ENCODE data around the gene CD163L1.
"Not testable (repeated sequence)": the region's sequence is repeated elsewhere in the genome, so short reads cannot be mapped to it uniquely, and the experiment has no call there.

The CD163L1 gene

GRCh38 chr12:7444076-7444475 is at the start of gene CD163L1:
CD163L1 (minus strand) TSS chr12:7444153; CDS start chr12:7444127, 26 bp downstream.
- DNase-seq (ENCODE audit: low read depth), result no peak

GRCh38 chr12:7493006-7493405 is 49.1 kb upstream of the CD163L1 start:
- DNase-seq (ENCODE audit: low read depth), result no peak

DNA sequence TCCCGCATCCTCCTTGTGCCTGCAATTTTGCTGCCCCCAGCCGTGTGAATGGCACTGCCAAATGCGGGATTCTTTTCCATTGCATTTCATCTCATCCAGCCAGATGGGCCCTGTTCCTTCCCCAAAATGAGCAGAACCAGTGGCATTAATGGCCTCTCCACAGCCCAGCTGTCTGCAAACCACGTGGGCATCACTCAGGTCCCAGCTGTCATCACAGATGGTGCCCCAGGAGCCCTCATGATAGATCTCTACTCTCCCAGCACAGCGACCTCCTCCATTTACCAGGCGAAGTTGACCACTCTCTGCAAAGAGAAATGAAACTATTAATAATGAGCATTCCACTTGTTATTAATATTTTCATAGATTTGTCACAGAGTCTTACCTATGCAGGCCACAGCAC is 42.6 kb upstream of the CD163L1 start:
- no peak for DNase-seq (ENCODE audit: low read depth)

- no peak for DNase-seq (ENCODE audit: low read depth)
Measured at GRCh38 chr12:7485095-7485494, 41.1 kb upstream of the CD163L1 start.

DNA sequence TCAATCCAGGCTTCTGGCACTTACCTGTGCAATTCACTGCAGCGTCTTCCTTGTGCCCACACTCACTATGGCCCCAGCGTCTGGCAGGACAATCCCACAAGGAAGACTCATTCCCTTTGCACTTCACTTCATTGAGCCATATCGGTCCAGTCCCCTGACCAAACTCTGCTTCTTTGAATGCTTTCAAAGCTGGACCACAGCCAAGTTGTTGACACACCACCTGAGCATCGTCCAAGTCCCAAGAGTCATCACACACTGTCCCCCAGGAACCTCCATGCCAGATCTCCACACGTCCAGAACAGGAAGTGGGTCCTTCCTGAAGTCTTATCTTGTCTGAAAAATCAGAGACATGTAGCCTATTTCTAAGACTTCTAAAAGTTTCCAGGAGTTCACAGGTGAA is 39.4 kb upstream of the CD163L1 start:
- DNase-seq (ENCODE audit: low read depth), result no peak

DNA sequence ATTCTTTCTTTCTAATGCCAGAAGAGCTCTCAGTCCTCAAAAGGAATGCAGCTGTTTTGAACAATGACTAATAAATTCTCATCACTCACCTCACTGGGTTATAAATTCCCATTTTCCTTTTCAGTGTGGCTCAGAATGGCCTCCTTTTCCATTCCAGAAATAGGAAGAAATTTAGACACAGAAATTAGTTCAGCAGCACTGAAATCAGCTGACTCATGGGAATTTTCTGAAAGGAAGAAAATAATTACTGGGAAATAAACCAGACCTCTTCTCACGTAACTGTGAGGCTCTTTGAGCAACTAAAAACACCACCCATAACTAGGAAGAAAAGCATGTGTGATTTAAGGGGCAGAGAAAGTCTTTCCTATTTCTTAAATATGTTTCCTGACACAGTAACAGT is 35.8 kb upstream of the CD163L1 start:
- DNase-seq (ENCODE audit: low read depth), result no peak

DNA sequence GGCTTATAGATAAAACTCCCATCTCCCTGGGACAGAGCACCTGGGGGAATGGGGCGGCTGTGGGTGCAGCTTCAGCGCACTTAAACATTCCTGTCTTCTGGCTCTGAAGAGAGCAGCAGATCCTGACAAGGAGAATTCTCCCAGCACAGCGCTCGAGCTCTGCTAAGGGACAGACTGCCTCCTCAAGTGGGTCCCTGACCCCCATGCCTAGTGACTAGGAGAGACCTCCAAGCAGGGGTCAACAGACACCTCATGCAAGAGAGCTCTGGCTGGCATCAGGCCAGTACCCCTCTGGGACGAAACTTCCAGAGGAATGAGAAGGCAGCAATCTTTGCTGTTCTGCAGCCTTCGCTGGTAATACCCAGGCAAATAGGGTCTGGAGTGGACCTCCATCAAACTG is 28.1 kb upstream of the CD163L1 start:
- DNase-seq (ENCODE audit: low read depth), result no peak

DNA sequence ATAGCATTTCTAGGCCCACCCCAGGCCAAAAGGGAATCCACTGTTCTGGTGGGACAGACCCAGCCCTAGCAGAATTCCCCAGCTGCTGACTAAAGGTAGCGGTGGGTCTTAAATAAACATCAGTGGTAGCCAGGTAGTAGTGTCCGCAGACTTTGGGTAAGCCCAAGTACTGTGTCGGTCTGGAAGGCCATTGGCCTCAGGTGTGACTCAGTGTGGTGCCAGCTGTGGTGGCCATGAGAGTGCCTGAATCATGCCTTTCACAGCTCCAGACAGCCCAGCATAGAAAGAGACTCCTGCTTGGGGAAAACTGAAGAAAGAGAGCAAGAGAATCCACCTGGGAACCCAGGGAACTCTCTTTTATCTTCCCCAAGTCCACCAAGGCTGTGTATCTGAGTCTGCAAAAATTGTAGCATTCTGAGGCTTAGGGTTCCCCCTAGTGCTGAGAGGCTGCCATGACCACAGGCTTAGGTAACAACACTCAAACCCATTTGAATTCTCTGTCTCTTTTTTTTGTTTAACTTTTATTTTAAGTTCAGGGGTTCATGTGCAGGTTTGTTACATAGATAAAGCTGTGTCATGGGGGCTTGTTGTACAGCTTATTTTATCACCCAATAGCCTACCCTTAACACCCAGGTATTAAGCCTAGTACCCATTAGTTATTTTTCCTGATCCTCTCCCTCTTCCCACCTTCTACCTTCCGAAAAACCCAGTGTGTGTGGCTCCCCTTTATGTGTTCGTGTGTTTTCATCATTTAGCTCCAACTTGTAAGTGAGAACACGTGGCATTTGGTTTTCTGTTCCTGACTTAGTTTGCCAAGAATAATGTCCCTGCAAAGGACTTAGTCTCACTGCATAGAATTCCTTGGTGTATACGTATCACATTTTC is 16.7 kb upstream of the CD163L1 start:
- peak; percentile 21 for DNase-seq (ENCODE audit: low read depth)

GRCh38 chr12:7459973-7460372 is 16.0 kb upstream of the CD163L1 start:
- DNase-seq (ENCODE audit: low read depth), result no peak

DNA sequence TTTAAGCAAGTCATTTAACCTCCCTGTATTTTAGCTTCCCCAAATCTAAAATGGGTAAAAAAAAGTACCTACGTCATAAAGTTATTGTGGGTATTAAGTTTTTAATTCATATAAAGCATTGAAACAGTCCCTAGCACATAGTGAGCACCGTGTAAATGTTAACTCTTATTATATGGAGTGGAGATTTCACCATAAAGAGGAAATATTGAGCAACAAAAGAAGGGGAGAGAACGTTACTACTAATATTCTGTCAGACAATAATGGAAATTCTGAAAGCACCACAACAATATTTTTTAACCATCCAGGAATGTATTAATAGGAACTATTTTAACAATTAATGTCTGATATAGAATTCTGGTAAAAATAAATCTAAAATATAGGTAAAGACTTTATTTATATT is 7.8 kb upstream of the CD163L1 start:
- DNase-seq (ENCODE audit: low read depth), result no peak

- no peak for DNase-seq (ENCODE audit: low read depth)
Measured at GRCh38 chr12:7450667-7451066, 6.7 kb upstream of the CD163L1 start.

GRCh38 chr12:7448099-7448498 is 4.1 kb upstream of the CD163L1 start:
- no peak for DNase-seq (ENCODE audit: low read depth)

- no peak for DNase-seq (ENCODE audit: low read depth)
Measured at GRCh38 chr12:7444537-7444936, 584 bp upstream of the CD163L1 start.

- no peak for DNase-seq (ENCODE audit: low read depth)
Measured at GRCh38 chr12:7441216-7441615, 2.7 kb downstream of the CD163L1 start.

GRCh38 chr12:7439579-7440505 is 4.1 kb downstream of the CD163L1 start:
- no peak for DNase-seq (ENCODE audit: low read depth)

DNA sequence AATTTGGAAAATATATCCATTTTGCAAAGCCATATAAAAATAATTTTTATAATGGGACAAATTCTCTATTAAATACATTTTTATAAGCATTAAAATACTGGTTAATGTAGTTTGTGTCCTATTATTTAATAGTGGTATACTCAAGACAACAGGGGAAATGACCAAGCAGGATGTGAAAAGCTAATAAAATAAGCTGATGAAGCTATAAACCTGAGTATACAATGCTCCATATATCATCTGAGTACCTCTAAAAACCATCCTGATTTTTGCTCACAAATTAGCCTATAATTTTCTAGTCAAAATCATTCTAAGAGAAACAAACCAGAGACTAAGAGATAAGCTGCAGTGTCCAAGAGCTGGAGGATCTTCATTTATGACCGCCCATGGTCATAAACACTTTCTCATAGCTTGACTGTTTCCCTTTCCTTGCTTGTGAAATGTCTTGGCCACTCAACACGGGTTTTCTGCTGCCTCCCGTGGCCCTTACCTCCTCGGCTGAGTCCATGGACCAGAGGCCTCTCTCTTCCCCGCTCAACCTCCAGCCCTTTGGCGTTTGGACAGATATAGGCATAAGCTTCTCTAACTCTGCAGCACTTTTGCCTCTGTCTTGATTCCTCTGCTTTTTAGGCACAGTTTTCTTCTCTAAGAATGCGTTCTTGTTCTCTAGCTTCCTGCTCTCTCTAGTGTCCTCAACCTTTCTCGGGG is 5.5 kb downstream of the CD163L1 start:
- not testable (repeated sequence) for DNase-seq (ENCODE audit: low read depth)

DNA sequence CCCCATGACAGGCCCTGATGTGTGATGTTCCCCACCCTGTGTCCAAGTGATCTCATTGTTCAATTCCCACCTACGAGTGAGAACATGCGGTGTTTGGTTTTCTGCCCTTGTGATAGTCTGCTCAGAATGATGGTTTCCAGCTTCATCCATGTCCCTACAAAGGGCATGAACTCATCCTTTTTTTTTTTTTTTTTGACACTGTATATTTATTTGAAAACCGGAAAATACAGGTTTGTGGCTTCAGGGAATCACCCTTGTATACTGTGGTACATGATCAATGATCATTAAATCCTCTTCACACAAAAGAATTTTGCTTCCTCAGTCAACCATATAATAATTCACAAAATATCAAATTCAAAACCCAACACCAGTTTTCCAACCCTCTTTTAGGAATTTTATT is 6.5 kb downstream of the CD163L1 start:
- not testable (repeated sequence) for DNase-seq (ENCODE audit: low read depth)

DNA sequence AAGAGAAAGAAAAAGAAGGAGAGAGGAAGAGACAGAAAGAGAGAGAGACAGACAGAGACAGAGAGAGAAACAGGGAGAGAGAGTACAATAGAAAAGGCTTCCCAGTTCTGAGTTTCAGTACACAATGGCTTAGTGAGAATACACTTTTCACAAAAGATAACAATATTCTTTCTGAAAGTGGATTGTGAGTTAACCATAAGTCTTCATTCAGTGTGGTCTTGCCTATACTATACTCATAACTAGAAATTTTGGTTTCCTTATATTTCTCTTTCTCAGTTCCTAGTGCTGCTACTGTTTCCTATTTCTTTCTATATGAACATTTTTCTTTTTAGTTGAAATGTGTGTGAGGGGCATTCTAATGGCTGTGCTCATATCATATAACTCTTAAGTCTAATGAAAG is 9.3 kb downstream of the CD163L1 start:
- no peak for DNase-seq (ENCODE audit: low read depth)

DNA sequence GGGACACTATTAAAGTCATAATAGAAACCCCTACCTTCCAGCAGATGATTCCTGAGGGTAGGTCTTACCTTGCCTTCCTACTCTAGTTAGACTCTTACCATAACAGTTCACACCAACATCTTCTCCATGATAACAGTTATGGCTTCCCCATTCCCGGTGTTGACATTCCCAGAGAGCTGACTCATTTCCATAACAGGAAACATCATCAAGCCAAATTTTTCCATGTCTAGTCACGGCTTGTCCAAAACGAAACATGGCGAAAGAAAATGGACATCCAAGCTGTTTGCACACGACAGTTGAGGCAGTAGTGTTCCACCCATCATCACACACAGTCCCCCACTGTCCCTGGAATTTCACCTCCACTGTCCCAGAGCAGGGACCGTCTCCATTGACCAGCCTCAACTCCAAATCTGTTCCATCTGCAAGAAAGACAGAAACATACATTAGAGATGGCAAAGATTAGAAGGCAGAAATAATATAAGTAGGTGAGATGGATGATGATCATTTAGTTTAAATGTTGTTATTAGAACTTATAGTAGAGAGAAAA is 10.6 kb downstream of the CD163L1 start:
- DNase-seq (ENCODE audit: low read depth), result no peak

DNA sequence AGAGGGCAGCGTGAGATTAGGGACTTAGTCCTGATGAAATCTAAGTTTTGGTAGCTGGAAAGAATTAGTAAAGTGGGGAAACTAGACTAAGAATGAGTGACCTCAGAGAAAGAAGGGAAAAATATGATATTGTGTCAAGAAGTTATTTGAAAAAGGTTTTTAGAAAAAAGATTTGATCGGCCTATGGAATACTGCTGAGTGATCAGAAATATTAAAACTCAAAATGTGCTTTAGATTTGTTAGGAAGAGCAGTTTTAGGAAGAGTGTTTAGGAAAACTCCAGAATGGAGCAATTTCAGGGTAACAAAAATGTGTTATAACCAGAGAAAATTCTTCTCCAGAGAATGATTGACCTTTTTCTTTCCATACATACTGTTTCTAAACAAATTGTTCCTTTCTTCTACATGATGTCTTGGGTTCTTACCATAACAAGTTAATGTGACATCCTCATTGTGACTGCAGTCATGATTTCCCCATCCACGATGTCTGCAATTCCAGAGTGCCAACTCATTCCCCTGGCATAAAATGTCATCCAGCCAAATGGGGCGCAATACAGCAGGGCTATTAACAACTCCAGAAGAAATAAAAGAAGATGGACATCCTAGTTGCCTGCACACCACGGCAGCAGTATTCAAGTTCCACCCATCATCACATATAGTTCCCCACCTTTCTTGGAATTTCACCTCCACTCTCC is 11.8 kb downstream of the CD163L1 start:
- no peak for DNase-seq (ENCODE audit: low read depth)

GRCh38 chr12:7411343-7411742 is 32.6 kb downstream of the CD163L1 start:
- DNase-seq (ENCODE audit: low read depth), result no peak

All from stimulated activated CD8-positive, alpha-beta memory T cell treated with anti-CD3 and anti-CD28 coated beads, Interleukin-15, amount 100 ng/mL, for 24 hours (primary cell).